NCI-H1092 treated with DMSO at 0.1 percent for 48 hours (cell line): ENCODE measurements around the gene SIGLEC5.
A peak's percentile ranks its signal among the peaks of the same experiment; 100 is the strongest.

Experiments
- DNase-seq: peaks from one replicate; lab custom pipeline; 2025; lab: John Stamatoyannopoulos, UW

The SIGLEC5 gene

GRCh38 chr19:51627491-51628138 is 2.6 kb downstream of the SIGLEC5 start:
- no peak for DNase-seq

- no peak for DNase-seq
These were observed 3.5 kb downstream of the SIGLEC5 start for GRCh38 chr19:51626675-51627074.

- no peak for DNase-seq
These were observed 9.0 kb downstream of the SIGLEC5 start for GRCh38 chr19:51621178-51621577.

- DNase-seq: no peak
These were observed 14.2 kb downstream of the SIGLEC5 start for GRCh38 chr19:51615991-51616390.

- DNase-seq: no peak
These were observed 15.4 kb downstream of the SIGLEC5 start for GRCh38 chr19:51614789-51615188.

- no peak for DNase-seq
These were observed 19.6 kb downstream of the SIGLEC5 start for GRCh38 chr19:51610576-51610975.

GRCh38 chr19:51607920-51608562 is 22.2 kb downstream of the SIGLEC5 start:
- no peak for DNase-seq

GRCh38 chr19:51607077-51607476 is 23.1 kb downstream of the SIGLEC5 start:
- no peak for DNase-seq

- DNase-seq: no peak
These were observed 27.9 kb downstream of the SIGLEC5 start for GRCh38 chr19:51602189-51602854.

- DNase-seq: no peak
These were observed 29.1 kb downstream of the SIGLEC5 start for GRCh38 chr19:51600940-51601580.

GRCh38 chr19:51599084-51599483 is 31.1 kb downstream of the SIGLEC5 start:
- DNase-seq: no peak

- DNase-seq: no peak
These were observed 31.9 kb downstream of the SIGLEC5 start for GRCh38 chr19:51598159-51598915.

- DNase-seq: no peak
These were observed 34.7 kb downstream of the SIGLEC5 start for GRCh38 chr19:51595190-51596175.

GRCh38 chr19:51594774-51595109 is 35.5 kb downstream of the SIGLEC5 start:
- no peak for DNase-seq

- DNase-seq: peak; percentile 89
These were observed 36.0 kb downstream of the SIGLEC5 start for GRCh38 chr19:51593969-51594773.

GRCh38 chr19:51593138-51593890 is 36.9 kb downstream of the SIGLEC5 start:
- no peak for DNase-seq

GRCh38 chr19:51592521-51592920 is 37.7 kb downstream of the SIGLEC5 start:
- no peak for DNase-seq

GRCh38 chr19:51590441-51590840 is 39.8 kb downstream of the SIGLEC5 start:
- DNase-seq: no peak

GRCh38 chr19:51589511-51589910 is 40.7 kb downstream of the SIGLEC5 start:
- no peak for DNase-seq
